ENCODE results near the gene TMSB4X.
"Not testable (repeated sequence)": the region's sequence is repeated elsewhere in the genome, so short reads cannot be mapped to it uniquely, and the experiment has no call there.

TMSB4X gene

GRCh38 chrX:12974796-12975669 lies at the start of gene TMSB4X:
TSS of gene TMSB4X (plus strand) at chrX:12975110.
- H3K27ac ChIP-seq (ENCODE audit: low read depth, low read length): peak within 1 kb of the TSS; percentile 86
- no peaks in the 10 kb centered on the region for H3K27me3 ChIP-seq (ENCODE audit: control insufficient read depth in 1 of 2, insufficient read depth in 2 of 2, low read length in 2 of 2)
- peaks cover 6 to 13% of the 10 kb centered on the region in 2 donors for H3K4me1 ChIP-seq (ENCODE audit: control insufficient read depth in 1 of 2, insufficient read depth in 2 of 2, low read length in 2 of 2)
- no peaks in the 10 kb centered on the region for H3K9me3 ChIP-seq (ENCODE audit: control insufficient read depth in 1 of 2, low read length in 2 of 2)
- peak within 1 kb of the TSS; percentile 94 to 99 for H3K9ac ChIP-seq (ENCODE audit: low read depth in 1 of 2, low read length in 2 of 2)
- H3K4me3 ChIP-seq (ENCODE audit: low read depth in 1 of 2, low read length in 2 of 2): peak within 1 kb of the TSS; percentile 82 to 95
- peaks cover 0 to 4% of the 10 kb centered on the region in 2 donors for H3K36me3 ChIP-seq (ENCODE audit: control insufficient read depth in 1 of 2, insufficient read depth in 2 of 2, low read length in 2 of 2)

- no peak overlapping the region for H3K4me3 ChIP-seq (ENCODE audit: low read depth in 1 of 2, low read length in 2 of 2)
- no peaks in the 10 kb centered on the region for H3K27me3 ChIP-seq (ENCODE audit: control insufficient read depth in 1 of 2, insufficient read depth in 2 of 2, low read length in 2 of 2)
- H3K36me3 ChIP-seq (ENCODE audit: control insufficient read depth in 1 of 2, insufficient read depth in 2 of 2, low read length in 2 of 2): no peaks in the 10 kb centered on the region
- no peaks in the 10 kb centered on the region for H3K9me3 ChIP-seq (ENCODE audit: control insufficient read depth in 1 of 2, low read length in 2 of 2)
- H3K27ac ChIP-seq (ENCODE audit: low read depth, low read length): no peak overlapping the region
- H3K4me1 ChIP-seq (ENCODE audit: control insufficient read depth in 1 of 2, insufficient read depth in 2 of 2, low read length in 2 of 2): no peaks in the 10 kb centered on the region
- no peak overlapping the region for H3K9ac ChIP-seq (ENCODE audit: low read depth in 1 of 2, low read length in 2 of 2)
These were observed 45.2 kb upstream of the TMSB4X start for GRCh38 chrX:12929701-12930100.

- H3K27ac ChIP-seq (ENCODE audit: low read depth, low read length): no peak overlapping the region
- H3K4me3 ChIP-seq (ENCODE audit: low read depth in 1 of 2, low read length in 2 of 2): no peak overlapping the region
- H3K9me3 ChIP-seq (ENCODE audit: control insufficient read depth in 1 of 2, low read length in 2 of 2): no peaks in the 10 kb centered on the region
- H3K9ac ChIP-seq (ENCODE audit: low read depth in 1 of 2, low read length in 2 of 2): no peak overlapping the region
- H3K36me3 ChIP-seq (ENCODE audit: control insufficient read depth in 1 of 2, insufficient read depth in 2 of 2, low read length in 2 of 2): no peaks in the 10 kb centered on the region
- H3K4me1 ChIP-seq (ENCODE audit: control insufficient read depth in 1 of 2, insufficient read depth in 2 of 2, low read length in 2 of 2): no peaks in the 10 kb centered on the region
- H3K27me3 ChIP-seq (ENCODE audit: control insufficient read depth in 1 of 2, insufficient read depth in 2 of 2, low read length in 2 of 2): no peaks in the 10 kb centered on the region
These were observed 44.8 kb upstream of the TMSB4X start for GRCh38 chrX:12930150-12930549.

GRCh38 chrX:12932244-12932643 lies 42.7 kb upstream of the TMSB4X start:
- no peak overlapping the region for H3K27ac ChIP-seq (ENCODE audit: low read depth, low read length)
- H3K4me1 ChIP-seq (ENCODE audit: control insufficient read depth in 1 of 2, insufficient read depth in 2 of 2, low read length in 2 of 2): no peaks in the 10 kb centered on the region
- H3K36me3 ChIP-seq (ENCODE audit: control insufficient read depth in 1 of 2, insufficient read depth in 2 of 2, low read length in 2 of 2): no peaks in the 10 kb centered on the region
- no peaks in the 10 kb centered on the region for H3K9me3 ChIP-seq (ENCODE audit: control insufficient read depth in 1 of 2, low read length in 2 of 2)
- no peak overlapping the region for H3K9ac ChIP-seq (ENCODE audit: low read depth in 1 of 2, low read length in 2 of 2)
- H3K4me3 ChIP-seq (ENCODE audit: low read depth in 1 of 2, low read length in 2 of 2): no peak overlapping the region
- no peaks in the 10 kb centered on the region for H3K27me3 ChIP-seq (ENCODE audit: control insufficient read depth in 1 of 2, insufficient read depth in 2 of 2, low read length in 2 of 2)

GRCh38 chrX:12934850-12935249 lies 40.1 kb upstream of the TMSB4X start:
- Histone ChIP-seq H3K27me3 (ENCODE audit: control insufficient read depth in 1 of 2, insufficient read depth in 2 of 2, low read length in 2 of 2) (no peaks in the 10 kb centered on the region), H3K27ac (ENCODE audit: low read depth, low read length) (no peak overlapping the region), H3K36me3 (ENCODE audit: control insufficient read depth in 1 of 2, insufficient read depth in 2 of 2, low read length in 2 of 2) (no peaks in the 10 kb centered on the region), H3K9ac (ENCODE audit: low read depth in 1 of 2, low read length in 2 of 2) (no peak overlapping the region), H3K4me3 (ENCODE audit: low read depth in 1 of 2, low read length in 2 of 2) (no peak overlapping the region), H3K4me1 (ENCODE audit: control insufficient read depth in 1 of 2, insufficient read depth in 2 of 2, low read length in 2 of 2) (no peaks in the 10 kb centered on the region), H3K9me3 (ENCODE audit: control insufficient read depth in 1 of 2, low read length in 2 of 2) (no peaks in the 10 kb centered on the region)

- no peak overlapping the region for H3K9ac ChIP-seq (ENCODE audit: low read depth in 1 of 2, low read length in 2 of 2)
- no peak overlapping the region for H3K4me3 ChIP-seq (ENCODE audit: low read depth in 1 of 2, low read length in 2 of 2)
- no peak overlapping the region for H3K27ac ChIP-seq (ENCODE audit: low read depth, low read length)
- H3K27me3 ChIP-seq (ENCODE audit: control insufficient read depth in 1 of 2, insufficient read depth in 2 of 2, low read length in 2 of 2): no peaks in the 10 kb centered on the region
- H3K4me1 ChIP-seq (ENCODE audit: control insufficient read depth in 1 of 2, insufficient read depth in 2 of 2, low read length in 2 of 2): no peaks in the 10 kb centered on the region
- H3K9me3 ChIP-seq (ENCODE audit: control insufficient read depth in 1 of 2, low read length in 2 of 2): no peaks in the 10 kb centered on the region
- H3K36me3 ChIP-seq (ENCODE audit: control insufficient read depth in 1 of 2, insufficient read depth in 2 of 2, low read length in 2 of 2): no peaks in the 10 kb centered on the region
These were observed 38.0 kb upstream of the TMSB4X start for GRCh38 chrX:12936947-12937346.

- H3K9ac ChIP-seq (ENCODE audit: low read depth in 1 of 2, low read length in 2 of 2); H3K4me3 ChIP-seq (ENCODE audit: low read depth in 1 of 2, low read length in 2 of 2); H3K27me3 ChIP-seq (ENCODE audit: control insufficient read depth in 1 of 2, insufficient read depth in 2 of 2, low read length in 2 of 2); H3K4me1 ChIP-seq (ENCODE audit: control insufficient read depth in 1 of 2, insufficient read depth in 2 of 2, low read length in 2 of 2); H3K9me3 ChIP-seq (ENCODE audit: control insufficient read depth in 1 of 2, low read length in 2 of 2); H3K36me3 ChIP-seq (ENCODE audit: control insufficient read depth in 1 of 2, insufficient read depth in 2 of 2, low read length in 2 of 2); H3K27ac ChIP-seq (ENCODE audit: low read depth, low read length): not testable (repeated sequence)
These were observed 34.4 kb upstream of the TMSB4X start for GRCh38 chrX:12940471-12940870.

GRCh38 chrX:12943592-12943991 lies 31.3 kb upstream of the TMSB4X start:
- not testable (repeated sequence) for H3K9me3 ChIP-seq (ENCODE audit: control insufficient read depth in 1 of 2, low read length in 2 of 2); H3K36me3 ChIP-seq (ENCODE audit: control insufficient read depth in 1 of 2, insufficient read depth in 2 of 2, low read length in 2 of 2); H3K27me3 ChIP-seq (ENCODE audit: control insufficient read depth in 1 of 2, insufficient read depth in 2 of 2, low read length in 2 of 2); H3K4me3 ChIP-seq (ENCODE audit: low read depth in 1 of 2, low read length in 2 of 2); H3K27ac ChIP-seq (ENCODE audit: low read depth, low read length); H3K9ac ChIP-seq (ENCODE audit: low read depth in 1 of 2, low read length in 2 of 2)
- peaks cover 11 to 18% of the 10 kb centered on the region in 2 donors for H3K4me1 ChIP-seq (ENCODE audit: control insufficient read depth in 1 of 2, insufficient read depth in 2 of 2, low read length in 2 of 2)

GRCh38 chrX:12944452-12944851 lies 30.5 kb upstream of the TMSB4X start:
- not testable (repeated sequence) for H3K9me3 ChIP-seq (ENCODE audit: control insufficient read depth in 1 of 2, low read length in 2 of 2); H3K27ac ChIP-seq (ENCODE audit: low read depth, low read length); H3K36me3 ChIP-seq (ENCODE audit: control insufficient read depth in 1 of 2, insufficient read depth in 2 of 2, low read length in 2 of 2); H3K9ac ChIP-seq (ENCODE audit: low read depth in 1 of 2, low read length in 2 of 2); H3K27me3 ChIP-seq (ENCODE audit: control insufficient read depth in 1 of 2, insufficient read depth in 2 of 2, low read length in 2 of 2); H3K4me3 ChIP-seq (ENCODE audit: low read depth in 1 of 2, low read length in 2 of 2)
- H3K4me1 ChIP-seq (ENCODE audit: control insufficient read depth in 1 of 2, insufficient read depth in 2 of 2, low read length in 2 of 2): peaks cover 12 to 19% of the 10 kb centered on the region in 2 donors

- H3K4me3 ChIP-seq (ENCODE audit: low read depth in 1 of 2, low read length in 2 of 2): no peak overlapping the region
- H3K36me3 ChIP-seq (ENCODE audit: control insufficient read depth in 1 of 2, insufficient read depth in 2 of 2, low read length in 2 of 2): no peaks in the 10 kb centered on the region
- no peaks in the 10 kb centered on the region for H3K9me3 ChIP-seq (ENCODE audit: control insufficient read depth in 1 of 2, low read length in 2 of 2)
- H3K9ac ChIP-seq (ENCODE audit: low read depth in 1 of 2, low read length in 2 of 2): no peak overlapping the region
- H3K4me1 ChIP-seq (ENCODE audit: control insufficient read depth in 1 of 2, insufficient read depth in 2 of 2, low read length in 2 of 2): peaks cover 21 to 24% of the 10 kb centered on the region in 2 donors
- H3K27ac ChIP-seq (ENCODE audit: low read depth, low read length): no peak overlapping the region
- no peaks in the 10 kb centered on the region for H3K27me3 ChIP-seq (ENCODE audit: control insufficient read depth in 1 of 2, insufficient read depth in 2 of 2, low read length in 2 of 2)
These were observed 29.4 kb upstream of the TMSB4X start for GRCh38 chrX:12945494-12945893.

All from duodenal mucosa (tissue), 2 donors.